Lung (tissue), 12 donors: ENCODE measurements around the gene PHACTR1. TPM values are rescaled to one million over a fixed set of nuclear protein-coding genes. Genes with fewer than 3 reads are reported as not detected.
A peak's percentile ranks its signal among the peaks of the same experiment; 100 is the strongest.

Experiments
- ATAC-seq: fragments of 200-7000 bp; cut with Tn5 transposase; one replicate; pipeline ENCODE4 v1.9.1; 2020; ENCODE audit warnings: moderate number of reproducible peaks; ENCODE audit not compliant: insufficient read depth, low FRiP score
- DNase-seq, 3 donors: peaks; one replicate each; pipeline ENCODE4 v3.0.0-alpha.2; 2013 to 2017
- H3K27ac ChIP-seq, 2 donors: one replicate each; pipeline ENCODE4 v1.5.1; 2013; ENCODE audit warnings: mild to moderate bottlenecking in 2 of 2, moderate library complexity in 2 of 2, control low read depth in 1 of 2, inconsistent platforms in 1 of 2, low read depth in 1 of 2, low read length in 1 of 2
- H3K27me3 ChIP-seq, 3 donors: one replicate each; pipeline ENCODE4 v1.5.1; 2013; ENCODE audit warnings: low read length in 2 of 3; ENCODE audit not compliant: control insufficient read depth in 3 of 3, insufficient read depth in 3 of 3
- H3K36me3 ChIP-seq, 4 donors: one replicate each; pipeline ENCODE4 v1.5.1; 2013; ENCODE audit warnings: low read length in 4 of 4, mild to moderate bottlenecking in 1 of 4, moderate library complexity in 1 of 4; ENCODE audit not compliant: control insufficient read depth in 4 of 4, insufficient read depth in 4 of 4
- H3K4me1 ChIP-seq, 5 donors: one replicate each; pipeline ENCODE4 v1.5.1; 2013; ENCODE audit warnings: low read length in 5 of 5, mild to moderate bottlenecking in 2 of 5, moderate library complexity in 1 of 5; ENCODE audit not compliant: control insufficient read depth in 5 of 5, insufficient read depth in 5 of 5
- H3K4me3 ChIP-seq: one replicate; pipeline ENCODE4 v1.5.1; 2013; ENCODE audit warnings: mild to moderate bottlenecking, control low read depth, moderate library complexity
- H3K9ac ChIP-seq, 2 donors: one replicate each; pipeline ENCODE4 v1.5.1; 2013; ENCODE audit warnings: low read length in 2 of 2, control low read depth in 1 of 2; ENCODE audit not compliant: insufficient read depth in 1 of 2
- H3K9me3 ChIP-seq, 4 donors: one replicate each; pipeline ENCODE4 v1.5.1; 2013; ENCODE audit warnings: low read length in 3 of 4, mild to moderate bottlenecking in 1 of 4, moderate library complexity in 1 of 4; ENCODE audit not compliant: control insufficient read depth in 4 of 4, insufficient read depth in 3 of 4
- CTCF ChIP-seq: IDR thresholded peaks from 2 replicates; pipeline ENCODE4 v1.5.1; 2012; ENCODE audit warnings: mild to moderate bottlenecking; ENCODE audit errors: control extremely low read depth, extremely low read depth
- WGBS, 2 donors: extraction: QIAGEN DNeasy Blood & Tissue Kit; methylation state at CpG; one replicate each; pipeline ENCODE4 v1.1.7; 2013; 5-methylcytosine and 5-hydroxymethylcytosine counted together
- polyA plus RNA-seq, 2 donors: library from polyadenylated mRNA; stranded (reverse); fragments of 200-250 nt; gene quantifications; one replicate each; pipeline ENCODE4 v1.2.1, GENCODE V29; 2013
- total RNA-seq, 2 donors: library from RNA; depleted of rRNA in 1 of 2; stranded (reverse); fragments of >200 nt in 1 of 2; gene quantifications; one replicate each; pipeline ENCODE4 v1.2.1, GENCODE V29; 2014 to 2021
- donor health status: control.
- donor health status: control.
- donor health status: Bipolar disorder and iron deficiency.
- donor health status: healthy.
- donor health status: DM: yes; HTN: yes; CAD: no.

Gene PHACTR1
- total and polyA plus RNA-seq, 4 donors = 16.3 to 58.8 (median 41.9) TPM

DNA sequence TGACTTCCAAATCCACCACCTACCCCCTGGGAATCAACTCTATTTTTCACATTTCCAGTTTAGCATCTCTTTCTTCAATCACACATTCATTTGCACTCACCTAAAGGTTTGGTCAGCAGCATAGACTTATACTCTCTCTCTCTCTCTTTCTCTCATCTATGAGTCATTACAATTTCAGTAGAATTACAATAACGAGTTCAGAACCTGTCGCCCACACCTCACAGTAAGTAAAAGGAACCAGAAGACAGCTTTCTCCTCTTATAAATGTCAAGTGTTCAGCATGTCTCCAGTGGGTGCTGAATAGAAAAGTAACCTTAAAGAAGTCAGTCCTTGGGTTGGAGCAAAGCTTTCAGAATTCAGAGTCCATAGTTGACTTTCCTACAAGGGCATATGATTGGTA, 1.1 kb upstream of the PHACTR1 start:
- peaks cover 0 to 20% (median 10%) of the 10 kb centered on the region in 3 donors for H3K27me3 ChIP-seq

GRCh38 chr6:12717356-12717755, 789 bp downstream of the PHACTR1 start:
- H3K4me1 ChIP-seq = peaks cover 0 to 2% (median 0%) of the 10 kb centered on the region in 5 donors
- TF ChIP-seq CTCF = no peak
- H3K36me3 ChIP-seq = no peaks in the 10 kb centered on the region
- peaks cover 0 to 20% (median 10%) of the 10 kb centered on the region in 3 donors for H3K27me3 ChIP-seq
- no peak overlapping the region for H3K27ac ChIP-seq
- 34 to 58% methylated on average over 9 of the region's 9 CpGs for WGBS, 2 donors
- no peak overlapping the region for H3K4me3 ChIP-seq
- H3K9me3 ChIP-seq = peaks cover 0 to 10% (median 0%) of the 10 kb centered on the region in 4 donors
- no peak for ATAC-seq
- peak in 1 of 3 donors; percentile 1 for DNase-seq
- no peak overlapping the region for H3K9ac ChIP-seq

More for the DNA sequence above, 1.1 kb upstream of the PHACTR1 start:
- Histone ChIP-seq H3K4me3 (no peak overlapping the region), H3K4me1 (peaks cover 0 to 2% (median 0%) of the 10 kb centered on the region in 5 donors), H3K9ac (no peak overlapping the region), H3K9me3 (peaks cover 0 to 9% (median 0%) of the 10 kb centered on the region in 4 donors), H3K36me3 (no peaks in the 10 kb centered on the region), H3K27ac (no peak overlapping the region)
- DNase-seq (no peak), ATAC-seq (no peak)
- WGBS, 2 donors = 83 to 92% methylated on average over 2 of the region's 2 CpGs
- no peak for TF ChIP-seq CTCF

- Histone ChIP-seq H3K4me3 (no peak overlapping the region), H3K27ac (no peak overlapping the region), H3K4me1 (peaks cover 0 to 2% (median 0%) of the 10 kb centered on the region in 5 donors), H3K27me3 (peaks cover 0 to 20% (median 10%) of the 10 kb centered on the region in 3 donors), H3K36me3 (no peaks in the 10 kb centered on the region), H3K9me3 (peaks cover 0 to 10% (median 0%) of the 10 kb centered on the region in 4 donors), H3K9ac (no peak overlapping the region)
- WGBS, 2 donors = 34 to 62% methylated on average over 9 of the region's 9 CpGs
- no peak for ATAC-seq
- TF ChIP-seq CTCF = no peak
- peak in 1 of 3 donors; percentile 1 for DNase-seq
These were observed 1.4 kb downstream of the PHACTR1 start for GRCh38 chr6:12718015-12718414.

DNA sequence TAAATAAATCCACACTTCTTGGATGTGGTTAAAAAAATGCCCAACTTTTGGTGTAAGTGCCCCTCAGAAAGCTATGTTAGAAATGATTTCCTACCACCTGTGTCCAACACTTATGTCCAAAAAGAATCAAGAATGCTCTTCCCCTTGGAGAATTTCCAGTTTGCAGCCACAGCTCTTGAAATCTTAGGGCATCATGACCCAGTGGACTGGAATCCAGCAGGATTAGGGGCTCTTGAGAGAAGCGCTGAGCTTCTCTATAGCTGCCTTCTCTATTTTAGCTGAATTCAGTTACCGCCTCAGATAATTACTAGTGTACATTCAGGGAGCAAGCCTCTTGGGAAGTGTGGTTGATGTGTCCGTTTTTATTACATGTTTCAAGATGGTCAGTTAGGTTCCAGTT, 2.5 kb downstream of the PHACTR1 start:
- no peak for TF ChIP-seq CTCF
- peaks cover 0 to 20% (median 10%) of the 10 kb centered on the region in 3 donors for H3K27me3 ChIP-seq
- ATAC-seq (no peak), DNase-seq (no peak)
- H3K36me3 ChIP-seq = no peaks in the 10 kb centered on the region
- no peak overlapping the region for H3K27ac ChIP-seq
- no peak overlapping the region for H3K4me3 ChIP-seq
- 84 to 89% methylated on average over 3 of the region's 3 CpGs for WGBS, 2 donors
- peaks cover 0 to 10% (median 0%) of the 10 kb centered on the region in 4 donors for H3K9me3 ChIP-seq
- peaks cover 0 to 2% (median 0%) of the 10 kb centered on the region in 5 donors for H3K4me1 ChIP-seq
- no peak overlapping the region for H3K9ac ChIP-seq
